IMR-90 (cell line): ENCODE data around the gene SSH2.

Experiments
- BHLHE40 ChIP-seq: fragments of 150-350 bp; IDR thresholded peaks from 2 replicates; pipeline ENCODE4 v1.6.1; 2016; ENCODE audit warnings: mild to moderate bottlenecking, low read depth, low read length
- CHD1 ChIP-seq: IDR thresholded peaks from 2 replicates; pipeline ENCODE4 v1.6.1; 2012; ENCODE audit warnings: low read depth, low read length, improper control_type of control experiment
- POLR2A ChIP-seq: IDR thresholded peaks from 2 replicates; pipeline ENCODE4 v1.6.1; 2012; ENCODE audit warnings: mild to moderate bottlenecking, low read depth, low read length
- TF ChIP-seq, protein P1 (sequence below): conservative IDR thresholded peaks from 2 replicates; pipeline ENCODE4 v1.5.1; 2012; ENCODE audit warnings: mild to moderate bottlenecking, low read depth, low read length, improper control_type of control experiment
- TF ChIP-seq, protein P2 (sequence below): fragments of 150-350 bp; IDR thresholded peaks from 2 replicates; pipeline ENCODE4 v1.6.1; 2017; ENCODE audit warnings: mild to moderate bottlenecking, antibody characterized with exemption, low read length, low read depth

DNA sequence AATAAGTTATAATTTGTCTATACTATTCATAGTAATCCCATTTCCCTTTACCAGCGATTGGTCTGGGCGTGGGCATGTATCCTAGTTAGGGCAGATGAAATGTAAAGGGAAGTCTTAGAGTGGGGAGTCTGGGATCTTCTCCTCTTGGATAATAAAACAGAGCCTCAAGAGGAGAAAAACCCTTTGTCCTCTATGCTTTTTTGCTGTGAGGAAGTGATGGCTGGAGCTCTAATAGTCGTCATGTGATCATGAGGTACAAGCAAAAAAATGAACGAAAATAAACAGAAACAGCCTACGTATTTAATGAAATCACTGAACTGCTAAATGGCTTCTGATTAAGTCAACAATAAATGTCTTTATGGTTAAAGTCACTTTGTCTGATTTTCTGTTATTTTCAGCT is 38.2 kb upstream of the SSH2 start:
- TF ChIP-seq, protein P1, sequence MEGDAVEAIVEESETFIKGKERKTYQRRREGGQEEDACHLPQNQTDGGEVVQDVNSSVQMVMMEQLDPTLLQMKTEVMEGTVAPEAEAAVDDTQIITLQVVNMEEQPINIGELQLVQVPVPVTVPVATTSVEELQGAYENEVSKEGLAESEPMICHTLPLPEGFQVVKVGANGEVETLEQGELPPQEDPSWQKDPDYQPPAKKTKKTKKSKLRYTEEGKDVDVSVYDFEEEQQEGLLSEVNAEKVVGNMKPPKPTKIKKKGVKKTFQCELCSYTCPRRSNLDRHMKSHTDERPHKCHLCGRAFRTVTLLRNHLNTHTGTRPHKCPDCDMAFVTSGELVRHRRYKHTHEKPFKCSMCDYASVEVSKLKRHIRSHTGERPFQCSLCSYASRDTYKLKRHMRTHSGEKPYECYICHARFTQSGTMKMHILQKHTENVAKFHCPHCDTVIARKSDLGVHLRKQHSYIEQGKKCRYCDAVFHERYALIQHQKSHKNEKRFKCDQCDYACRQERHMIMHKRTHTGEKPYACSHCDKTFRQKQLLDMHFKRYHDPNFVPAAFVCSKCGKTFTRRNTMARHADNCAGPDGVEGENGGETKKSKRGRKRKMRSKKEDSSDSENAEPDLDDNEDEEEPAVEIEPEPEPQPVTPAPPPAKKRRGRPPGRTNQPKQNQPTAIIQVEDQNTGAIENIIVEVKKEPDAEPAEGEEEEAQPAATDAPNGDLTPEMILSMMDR = no peak
- TF ChIP-seq POLR2A = no peak
- TF ChIP-seq, protein P2, sequence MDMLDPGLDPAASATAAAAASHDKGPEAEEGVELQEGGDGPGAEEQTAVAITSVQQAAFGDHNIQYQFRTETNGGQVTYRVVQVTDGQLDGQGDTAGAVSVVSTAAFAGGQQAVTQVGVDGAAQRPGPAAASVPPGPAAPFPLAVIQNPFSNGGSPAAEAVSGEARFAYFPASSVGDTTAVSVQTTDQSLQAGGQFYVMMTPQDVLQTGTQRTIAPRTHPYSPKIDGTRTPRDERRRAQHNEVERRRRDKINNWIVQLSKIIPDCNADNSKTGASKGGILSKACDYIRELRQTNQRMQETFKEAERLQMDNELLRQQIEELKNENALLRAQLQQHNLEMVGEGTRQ = peak; percentile 31; the same call in 1 of the 2 replicates
- no peak for TF ChIP-seq BHLHE40
- no peak for TF ChIP-seq CHD1
